HG03103 (cell line): ENCODE data around the gene ZNF775.

Source experiments
- ATAC-seq: cut with Tn5 transposase; IDR thresholded peaks from one replicate; pipeline ENCODE4 v1.9.1; 2021; ENCODE audit warnings: low read depth; ENCODE audit not compliant: unreplicated experiment

ZNF775 gene

GRCh38 chr7:150410131-150410530 lies 31.0 kb downstream of the ZNF775 start:
- no peak for ATAC-seq

GRCh38 chr7:150410680-150411346 lies 31.7 kb downstream of the ZNF775 start:
- no peak for ATAC-seq

- ATAC-seq, result no peak
Measured at GRCh38 chr7:150411606-150412005, 32.5 kb downstream of the ZNF775 start.

DNA sequence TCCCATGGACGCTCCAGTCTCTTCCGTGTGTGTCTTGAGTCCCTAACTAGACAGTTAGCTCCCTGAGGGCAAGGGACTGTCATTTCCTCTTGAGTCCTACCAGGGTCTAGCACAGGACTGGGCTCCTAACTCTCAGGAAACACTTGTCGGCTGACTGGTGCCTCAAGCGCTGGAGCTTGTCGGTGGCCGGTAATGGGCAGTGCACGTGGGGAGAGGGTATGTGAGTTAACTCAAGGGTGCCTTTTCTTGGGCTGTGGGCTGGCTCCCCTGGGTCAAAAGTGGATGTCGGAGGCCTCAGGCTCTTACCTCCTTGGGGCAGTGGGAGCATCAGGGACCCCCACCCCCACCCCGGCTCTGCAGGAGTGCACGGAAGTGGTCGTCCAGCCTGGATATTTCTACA lies 32.9 kb downstream of the ZNF775 start:
- no peak for ATAC-seq

DNA sequence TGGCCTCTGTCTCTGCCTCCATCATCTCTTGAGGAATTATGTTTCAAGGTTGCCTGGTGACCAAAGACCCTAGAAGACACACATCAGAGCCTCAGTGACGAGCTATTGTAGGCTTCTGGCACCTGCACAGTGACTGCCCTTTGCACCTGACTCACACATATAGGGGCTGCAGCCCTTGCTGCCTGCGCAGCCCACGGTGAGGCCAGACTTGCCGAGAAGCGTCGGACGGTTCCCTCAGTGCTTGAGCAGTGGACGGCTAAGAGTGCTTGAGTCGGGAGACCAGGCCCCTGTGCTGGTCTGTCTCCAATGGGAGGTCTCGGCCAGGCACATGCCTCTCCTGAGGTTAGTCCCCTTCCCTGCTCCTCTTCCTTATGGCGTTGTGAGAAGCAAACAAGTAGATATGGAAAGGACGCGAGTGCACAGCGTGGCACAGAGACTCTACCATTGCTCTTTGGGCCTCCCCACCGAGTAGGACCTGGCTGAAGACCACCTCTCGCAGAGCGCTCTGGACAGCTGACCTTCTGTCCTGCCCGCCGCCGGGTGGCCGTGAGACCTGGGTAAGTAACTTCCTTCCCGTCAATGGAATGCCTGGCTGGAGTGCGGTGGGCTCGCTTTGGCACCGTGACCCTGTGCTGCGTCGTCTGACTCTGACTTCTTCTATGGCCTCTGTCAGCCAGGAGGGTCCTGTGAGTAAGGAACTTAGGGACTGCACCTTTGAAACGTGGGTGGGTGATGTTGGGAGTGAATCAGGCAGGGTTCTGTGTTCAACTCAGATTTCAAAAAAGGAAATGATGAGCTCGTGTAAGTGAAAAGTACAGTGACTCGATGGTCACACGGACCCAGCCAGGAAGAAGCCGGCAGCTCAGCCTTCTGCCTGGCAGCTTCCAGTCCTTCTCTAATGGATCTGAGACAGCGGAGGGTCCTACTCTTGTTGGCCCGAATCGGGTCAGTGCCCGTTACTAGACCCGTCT lies 33.7 kb downstream of the ZNF775 start:
- no peak for ATAC-seq

- ATAC-seq, result no peak
Measured at GRCh38 chr7:150413640-150414081, 34.5 kb downstream of the ZNF775 start.

GRCh38 chr7:150415161-150416153 lies 36.3 kb downstream of the ZNF775 start:
- ATAC-seq, result no peak

DNA sequence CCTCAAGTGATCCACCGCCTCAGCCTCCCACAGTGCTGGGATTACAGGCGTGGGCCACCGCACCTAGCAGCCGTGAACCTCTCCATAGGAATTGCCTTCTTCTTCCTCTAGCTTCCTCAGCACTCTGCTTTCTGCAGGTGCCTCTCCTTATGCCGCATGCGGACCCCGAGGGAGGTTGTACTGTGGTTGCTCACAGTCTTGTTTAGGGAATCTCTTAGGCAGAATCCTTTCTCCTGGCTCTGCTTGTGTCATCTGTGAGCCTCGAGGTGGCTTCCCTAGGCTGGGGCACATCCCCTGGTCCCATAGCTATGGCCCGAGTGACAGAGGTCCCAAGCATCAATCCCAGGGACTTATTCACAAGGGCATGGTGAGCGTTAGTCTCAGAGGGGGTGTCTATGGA lies 38.1 kb downstream of the ZNF775 start:
- ATAC-seq, result no peak

DNA sequence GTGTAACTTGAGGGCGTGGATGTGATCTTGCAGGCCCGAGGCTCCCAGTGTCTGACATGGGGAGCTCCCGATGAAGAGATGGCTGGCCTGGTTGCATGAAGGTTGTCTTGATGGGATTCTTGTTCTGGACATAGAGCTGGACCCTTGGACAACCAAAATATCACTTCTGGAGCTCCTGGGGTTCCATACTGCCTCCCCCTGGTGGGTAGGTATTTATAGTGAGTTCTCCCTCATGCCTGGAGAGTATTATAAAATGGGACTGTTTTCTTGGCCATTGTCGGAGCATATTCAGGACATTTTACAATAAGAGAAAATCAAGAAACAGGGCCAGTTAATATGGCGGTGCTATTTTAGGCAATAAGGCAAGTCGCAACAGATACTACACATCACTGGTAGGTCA lies 38.7 kb downstream of the ZNF775 start:
- no peak for ATAC-seq

DNA sequence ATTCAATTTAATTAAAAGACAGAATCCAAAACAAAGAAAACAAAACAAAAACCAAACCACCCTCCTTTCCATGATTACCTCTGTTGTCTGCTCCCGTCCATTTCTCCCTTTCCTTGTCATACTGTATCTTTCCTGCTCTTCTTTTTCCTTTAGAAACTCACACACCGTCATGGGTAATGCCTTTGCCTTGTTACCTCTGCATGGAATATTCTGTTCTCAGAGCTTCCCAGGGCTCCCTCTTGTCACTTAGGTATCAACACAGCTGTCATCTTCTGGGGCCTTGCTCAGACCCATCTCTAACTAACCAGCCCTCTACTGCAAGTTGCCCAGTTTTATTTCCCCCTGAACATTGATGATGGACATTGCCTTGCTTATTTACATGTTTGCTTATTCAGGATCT lies 41.1 kb downstream of the ZNF775 start:
- no peak for ATAC-seq

DNA sequence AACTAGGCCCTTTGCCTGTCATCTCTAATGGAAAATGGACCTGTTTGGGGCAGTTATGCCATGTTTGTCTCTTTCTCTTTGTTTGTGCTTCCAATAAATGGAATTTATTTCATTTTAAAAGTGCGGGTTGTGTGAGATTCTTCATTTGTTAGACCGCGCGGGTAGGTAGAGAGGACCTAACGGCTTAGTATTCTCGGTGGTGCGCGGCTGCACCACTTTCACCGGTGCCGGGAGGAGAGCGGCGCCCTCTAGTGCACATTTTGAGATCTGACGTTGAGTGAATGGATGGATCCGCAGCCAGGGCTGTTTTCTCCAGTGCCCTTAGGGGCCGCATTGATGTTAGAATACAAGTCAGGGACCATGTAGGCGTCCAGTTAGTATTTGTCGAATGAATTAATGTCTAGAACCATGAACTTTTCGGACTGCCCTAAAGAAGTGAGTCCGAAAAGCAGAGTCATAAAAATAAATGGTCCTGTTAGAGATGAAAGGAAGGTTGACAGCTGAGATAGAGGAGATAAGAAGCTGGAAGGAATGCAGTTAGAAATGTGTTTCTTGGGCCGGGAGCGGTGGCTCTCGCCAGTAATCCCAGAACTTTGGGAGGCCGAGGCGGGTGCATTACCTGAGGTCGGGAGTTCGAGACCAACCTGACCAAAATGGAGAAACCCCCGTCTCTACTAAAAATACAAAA lies 42.0 kb downstream of the ZNF775 start:
- ATAC-seq, result peak; percentile 85

DNA sequence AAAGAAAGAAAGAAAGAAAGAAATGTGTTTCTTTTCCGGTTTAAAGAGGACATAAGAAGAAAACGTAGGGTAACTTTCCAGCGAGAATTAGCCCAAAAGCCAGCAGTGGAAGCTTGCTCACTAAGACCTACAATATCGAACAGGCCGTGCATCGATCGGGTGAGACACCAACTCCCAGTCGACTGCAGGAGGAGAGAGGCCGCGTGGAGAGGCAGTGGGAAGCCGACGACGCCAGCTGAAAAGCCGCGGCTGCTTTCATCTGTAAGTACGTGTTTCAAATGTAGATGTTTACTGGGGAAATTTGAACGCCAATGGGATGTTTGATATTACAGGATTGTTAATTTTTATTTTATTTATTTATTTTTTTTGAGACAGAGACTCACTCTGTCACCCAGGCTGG lies 42.7 kb downstream of the ZNF775 start:
- ATAC-seq, result no peak

GRCh38 chr7:150425670-150426069 lies 46.5 kb downstream of the ZNF775 start:
- ATAC-seq, result no peak

DNA sequence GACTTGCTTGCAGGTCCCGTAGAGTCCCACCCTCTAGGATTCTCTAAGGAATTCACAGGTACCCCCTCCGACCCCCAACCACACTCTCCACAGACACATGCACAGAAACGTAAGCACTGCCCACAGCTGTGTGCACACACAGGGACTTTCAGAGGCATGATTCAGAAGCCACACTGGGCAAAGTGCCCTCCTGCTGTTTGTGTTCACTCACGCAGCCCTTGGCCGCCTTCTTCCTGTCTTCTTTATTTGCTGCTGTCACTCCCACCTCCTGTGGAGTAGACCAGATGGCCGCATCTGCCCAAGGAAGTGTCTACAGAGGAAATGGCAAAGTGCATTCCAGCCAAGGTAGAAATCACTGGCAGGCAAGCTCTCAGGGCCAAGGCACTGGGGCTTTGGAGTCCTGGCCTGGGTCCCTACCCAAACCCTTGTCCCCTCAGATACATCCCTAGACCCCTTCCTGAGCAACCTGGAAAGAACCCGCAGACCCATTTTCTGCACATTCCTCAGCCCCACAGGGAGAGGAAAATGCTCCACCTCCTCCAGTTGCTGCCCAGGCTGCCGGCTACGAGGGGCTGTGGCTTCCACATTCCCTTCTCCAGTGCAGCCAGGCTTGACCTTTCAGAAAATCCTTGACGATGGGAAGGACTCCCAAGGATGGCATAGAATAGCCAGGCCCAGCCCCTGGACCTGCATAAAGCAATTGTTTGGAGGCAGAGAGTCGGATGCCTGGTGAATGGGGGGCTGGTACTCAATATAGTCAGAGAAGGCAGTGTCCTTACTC lies 49.7 kb downstream of the ZNF775 start:
- no peak for ATAC-seq

- ATAC-seq, result no peak
Measured at GRCh38 chr7:150429699-150430098, 50.6 kb downstream of the ZNF775 start.

DNA sequence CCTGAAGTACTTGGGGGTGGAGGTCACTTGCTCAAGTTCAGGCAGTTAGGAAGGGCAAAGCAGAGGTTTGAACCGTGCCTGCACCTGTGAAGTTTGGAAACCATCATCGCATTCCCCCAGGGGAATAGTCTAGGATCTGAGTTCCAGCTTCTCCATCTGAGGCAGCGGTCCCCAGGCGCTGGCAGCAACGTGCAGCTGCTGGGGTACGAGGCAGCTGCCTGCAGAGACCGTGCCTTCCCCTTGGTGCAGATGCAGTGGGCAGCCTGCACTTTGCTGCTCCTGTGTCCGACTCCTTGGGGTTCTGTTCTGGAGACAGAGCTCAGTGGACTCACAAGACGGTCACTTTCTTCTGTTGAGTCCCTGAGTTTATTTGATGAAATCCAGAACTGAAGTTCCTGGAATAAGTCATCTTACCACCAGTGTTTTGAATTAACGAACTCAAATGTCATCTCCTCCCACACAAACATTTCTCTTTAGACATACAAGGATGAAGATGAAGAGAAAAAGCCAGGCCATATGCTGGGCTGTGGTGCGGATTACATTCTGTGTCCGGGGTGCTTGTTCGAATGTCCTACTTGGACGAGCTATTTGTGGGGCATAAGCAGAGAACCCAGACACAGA lies 51.4 kb downstream of the ZNF775 start:
- ATAC-seq, result no peak

DNA sequence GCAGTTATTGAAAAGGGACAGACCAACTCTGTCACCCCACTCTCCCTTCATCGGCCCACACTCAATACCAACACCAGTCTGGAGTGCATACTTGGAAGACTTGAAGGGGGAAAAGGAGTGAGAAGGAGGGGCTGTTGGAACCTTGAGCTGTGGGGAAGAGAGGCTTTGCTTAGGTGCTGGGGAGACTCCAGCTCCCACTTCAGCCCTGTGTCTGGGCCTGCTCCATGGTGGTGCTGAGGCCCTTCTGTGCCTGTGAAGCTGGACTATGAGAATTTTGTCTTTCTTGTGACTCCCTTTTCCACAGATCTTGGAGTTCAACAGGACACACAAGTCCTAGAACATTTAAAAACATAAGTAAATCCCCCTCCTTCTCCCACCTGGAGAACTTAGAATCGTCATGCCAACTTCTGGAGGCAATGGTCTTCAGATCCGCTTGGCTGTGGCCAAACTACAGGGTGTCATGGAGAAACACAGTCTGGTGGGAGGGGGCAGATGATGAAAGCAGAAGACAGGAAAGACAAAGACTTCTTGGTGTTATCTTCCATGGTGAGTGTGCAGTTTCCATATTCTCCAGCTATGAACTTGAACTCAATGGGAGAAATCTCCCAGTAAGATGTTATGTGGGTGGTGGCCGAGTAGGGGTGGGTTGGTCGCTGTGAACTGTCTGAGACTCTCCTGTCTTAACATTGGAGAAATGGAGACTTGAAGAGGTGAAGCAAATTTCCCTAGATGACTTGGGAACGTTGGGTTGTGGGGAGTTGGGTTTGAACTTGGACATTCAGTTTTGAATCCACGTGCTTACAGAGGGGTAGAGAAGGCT lies 52.9 kb downstream of the ZNF775 start:
- ATAC-seq, result no peak
